ENCODE measurements around the gene PLS1. TPM values are rescaled to one million over a fixed set of nuclear protein-coding genes. Genes with fewer than 3 reads are reported as not detected.
"Not testable (repeated sequence)": the region's sequence is repeated elsewhere in the genome, so short reads cannot be mapped to it uniquely, and the experiment has no call there.

PLS1 gene
- 0.27 TPM for total RNA-seq
- polyA plus RNA-seq (ENCODE audit: insufficient read depth in 1 of 8, insufficient read length in 8 of 8, low replicate concordance in 1 of 8) = 1 to 10 TPM in 1 of 8 donors, under 1 TPM in 7; 0.49 to 5.0 (median 0.59) TPM
- long read RNA-seq, donor 1 = 0 reads
- long read RNA-seq, donor 2 = 0 reads
- long read RNA-seq, donor 3 = 0 reads
- long read RNA-seq, donor 4 = 0 reads
- long read RNA-seq, donor 5, partial matches to known transcripts = 0 of 1 reads
- long read RNA-seq, donor 5, other reads (novel, unspliced or antisense) = 0 of 1 reads
- long read RNA-seq, donor 6 = 0 reads
- long read RNA-seq, donor 7 = 0 reads
- long read RNA-seq, donor 8 = 0 reads
- long read RNA-seq, donor 9 = 0 reads
- long read RNA-seq, donor 10 = 0 reads
- long read RNA-seq, donor 11 = 0 reads

GRCh38 chr3:142595951-142596725 lies at the start of gene PLS1:
PLS1 (plus strand) TSS chr3:142596393; CDS start chr3:142664238, 67,845 bp downstream.
- under 1% methylated on average over 41 of the region's 56 CpGs for WGBS (ENCODE audit: insufficient coverage)

GRCh38 chr3:142549986-142550385 lies 46.2 kb upstream of the PLS1 start:
- Histone ChIP-seq H3K36me3 (ENCODE audit: control insufficient read depth, insufficient read depth, low read length) (peaks cover 24% of the 10 kb centered on the region), H3K27ac (ENCODE audit: low read length) (no peak overlapping the region), H3K4me1 (ENCODE audit: control insufficient read depth, insufficient read depth, low read length) (no peaks in the 10 kb centered on the region), H3K9me3 (replicated peaks; ENCODE audit: control insufficient read depth, low read depth, low read length) (no peaks in the 10 kb centered on the region), H3K4me3 (ENCODE audit: low read length) (no peak overlapping the region), H3K27me3 (ENCODE audit: control insufficient read depth, insufficient read depth, low read length) (no peaks in the 10 kb centered on the region)
- 100% methylated on average over 4 of the region's 7 CpGs for WGBS (ENCODE audit: insufficient coverage)
- DNase-seq = no peak

More at GRCh38 chr3:142595951-142596725, at the start of gene PLS1:
- H3K36me3 ChIP-seq (ENCODE audit: control insufficient read depth, insufficient read depth, low read length) = no peaks in the 10 kb centered on the region
- DNase-seq = peak; percentile 80
- H3K9me3 ChIP-seq (replicated peaks; ENCODE audit: control insufficient read depth, low read depth, low read length) = no peaks in the 10 kb centered on the region
- peak within 1 kb of the TSS; percentile 66 for H3K4me3 ChIP-seq (ENCODE audit: low read length)
- peaks cover 14% of the 10 kb centered on the region for H3K4me1 ChIP-seq (ENCODE audit: control insufficient read depth, insufficient read depth, low read length)
- peaks cover 18% of the 10 kb centered on the region for H3K27me3 ChIP-seq (ENCODE audit: control insufficient read depth, insufficient read depth, low read length)
- H3K27ac ChIP-seq (ENCODE audit: low read length) = no peak within 1 kb of the TSS

GRCh38 chr3:142552579-142552978 lies 43.6 kb upstream of the PLS1 start:
- H3K27me3 ChIP-seq (ENCODE audit: control insufficient read depth, insufficient read depth, low read length); H3K4me1 ChIP-seq (ENCODE audit: control insufficient read depth, insufficient read depth, low read length); DNase-seq; H3K9me3 ChIP-seq (replicated peaks; ENCODE audit: control insufficient read depth, low read depth, low read length); H3K4me3 ChIP-seq (ENCODE audit: low read length); H3K27ac ChIP-seq (ENCODE audit: low read length): not testable (repeated sequence)
- H3K36me3 ChIP-seq (ENCODE audit: control insufficient read depth, insufficient read depth, low read length) = peaks cover 25% of the 10 kb centered on the region
- WGBS (ENCODE audit: insufficient coverage) = no CpG with 5 or more reads among the region's 1 CpG

GRCh38 chr3:142553741-142554140 lies 42.5 kb upstream of the PLS1 start:
- H3K36me3 ChIP-seq (ENCODE audit: control insufficient read depth, insufficient read depth, low read length) = peaks cover 25% of the 10 kb centered on the region
- H3K9me3 ChIP-seq (replicated peaks; ENCODE audit: control insufficient read depth, low read depth, low read length) = no peaks in the 10 kb centered on the region
- no peak overlapping the region for H3K27ac ChIP-seq (ENCODE audit: low read length)
- no peaks in the 10 kb centered on the region for H3K4me1 ChIP-seq (ENCODE audit: control insufficient read depth, insufficient read depth, low read length)
- no peak overlapping the region for H3K4me3 ChIP-seq (ENCODE audit: low read length)
- no CpG with 5 or more reads among the region's 1 CpG for WGBS (ENCODE audit: insufficient coverage)
- H3K27me3 ChIP-seq (ENCODE audit: control insufficient read depth, insufficient read depth, low read length) = no peaks in the 10 kb centered on the region
- DNase-seq = no peak

- peaks cover 11% of the 10 kb centered on the region for H3K36me3 ChIP-seq (ENCODE audit: control insufficient read depth, insufficient read depth, low read length)
- no peaks in the 10 kb centered on the region for H3K4me1 ChIP-seq (ENCODE audit: control insufficient read depth, insufficient read depth, low read length)
- DNase-seq = no peak
- H3K4me3 ChIP-seq (ENCODE audit: low read length) = no peak overlapping the region
- H3K9me3 ChIP-seq (replicated peaks; ENCODE audit: control insufficient read depth, low read depth, low read length) = no peaks in the 10 kb centered on the region
- H3K27ac ChIP-seq (ENCODE audit: low read length) = no peak overlapping the region
- H3K27me3 ChIP-seq (ENCODE audit: control insufficient read depth, insufficient read depth, low read length) = no peaks in the 10 kb centered on the region
These were observed 36.1 kb upstream of the PLS1 start for GRCh38 chr3:142560118-142560517.

- no peaks in the 10 kb centered on the region for H3K9me3 ChIP-seq (replicated peaks; ENCODE audit: control insufficient read depth, low read depth, low read length)
- no peaks in the 10 kb centered on the region for H3K27me3 ChIP-seq (ENCODE audit: control insufficient read depth, insufficient read depth, low read length)
- no peak overlapping the region for H3K27ac ChIP-seq (ENCODE audit: low read length)
- H3K36me3 ChIP-seq (ENCODE audit: control insufficient read depth, insufficient read depth, low read length) = peaks cover 8% of the 10 kb centered on the region
- no peak for DNase-seq
- WGBS (ENCODE audit: insufficient coverage) = no CpG with 5 or more reads among the region's 4 CpGs
- no peaks in the 10 kb centered on the region for H3K4me1 ChIP-seq (ENCODE audit: control insufficient read depth, insufficient read depth, low read length)
- H3K4me3 ChIP-seq (ENCODE audit: low read length) = no peak overlapping the region
These were observed 32.6 kb upstream of the PLS1 start for GRCh38 chr3:142563496-142563997.

- DNase-seq = no peak
- Histone ChIP-seq H3K27me3 (ENCODE audit: control insufficient read depth, insufficient read depth, low read length) (no peaks in the 10 kb centered on the region), H3K4me3 (ENCODE audit: low read length) (no peak overlapping the region), H3K36me3 (ENCODE audit: control insufficient read depth, insufficient read depth, low read length) (peaks cover 4% of the 10 kb centered on the region), H3K4me1 (ENCODE audit: control insufficient read depth, insufficient read depth, low read length) (no peaks in the 10 kb centered on the region), H3K27ac (ENCODE audit: low read length) (no peak overlapping the region), H3K9me3 (replicated peaks; ENCODE audit: control insufficient read depth, low read depth, low read length) (no peaks in the 10 kb centered on the region)
- WGBS (ENCODE audit: insufficient coverage) = no CpG with 5 or more reads among the region's 3 CpGs
These were observed 30.1 kb upstream of the PLS1 start for GRCh38 chr3:142566096-142566495.

- Histone ChIP-seq H3K27ac (ENCODE audit: low read length) (no peak overlapping the region), H3K27me3 (ENCODE audit: control insufficient read depth, insufficient read depth, low read length) (no peaks in the 10 kb centered on the region), H3K4me1 (ENCODE audit: control insufficient read depth, insufficient read depth, low read length) (no peaks in the 10 kb centered on the region), H3K4me3 (ENCODE audit: low read length) (no peak overlapping the region), H3K9me3 (replicated peaks; ENCODE audit: control insufficient read depth, low read depth, low read length) (no peaks in the 10 kb centered on the region), H3K36me3 (ENCODE audit: control insufficient read depth, insufficient read depth, low read length) (peaks cover 3% of the 10 kb centered on the region)
- DNase-seq = no peak
- 68% methylated on average over 19 of the region's 21 CpGs for WGBS (ENCODE audit: insufficient coverage)
These were observed 27.7 kb upstream of the PLS1 start for GRCh38 chr3:142568393-142569017.

- not testable (repeated sequence) for H3K36me3 ChIP-seq (ENCODE audit: control insufficient read depth, insufficient read depth, low read length); H3K9me3 ChIP-seq (replicated peaks; ENCODE audit: control insufficient read depth, low read depth, low read length); H3K27me3 ChIP-seq (ENCODE audit: control insufficient read depth, insufficient read depth, low read length); H3K4me3 ChIP-seq (ENCODE audit: low read length); DNase-seq; H3K4me1 ChIP-seq (ENCODE audit: control insufficient read depth, insufficient read depth, low read length); H3K27ac ChIP-seq (ENCODE audit: low read length)
- WGBS (ENCODE audit: insufficient coverage) = 80% methylated on average over 1 of the region's 3 CpGs
These were observed 26.8 kb upstream of the PLS1 start for GRCh38 chr3:142569422-142569821.

GRCh38 chr3:142574223-142574622 lies 22.0 kb upstream of the PLS1 start:
- WGBS (ENCODE audit: insufficient coverage) = 91% methylated on average over 2 of the region's 3 CpGs
- H3K4me3 ChIP-seq (ENCODE audit: low read length) = not testable (repeated sequence)

More at GRCh38 chr3:142574223-142574622, 22.0 kb upstream of the PLS1 start:
- not testable (repeated sequence) for H3K27ac ChIP-seq (ENCODE audit: low read length); DNase-seq; H3K36me3 ChIP-seq (ENCODE audit: control insufficient read depth, insufficient read depth, low read length); H3K9me3 ChIP-seq (replicated peaks; ENCODE audit: control insufficient read depth, low read depth, low read length); H3K27me3 ChIP-seq (ENCODE audit: control insufficient read depth, insufficient read depth, low read length); H3K4me1 ChIP-seq (ENCODE audit: control insufficient read depth, insufficient read depth, low read length)

Measured in muscle of leg (tissue), 16 donors.